Stomach (tissue), 9 donors: ENCODE results near the gene CNTFR. TPM values are rescaled to one million over a fixed set of nuclear protein-coding genes. Genes with fewer than 3 reads are reported as not detected.

ENCODE experiments used
- DNase-seq, 2 donors: peaks; one replicate each; pipeline versions ENCODE4 v3.0.0 to v3.0.0-alpha.2; 2013 to 2019
- H3K27ac ChIP-seq, 5 donors: fragments of 200-600 bp in 4 of 5; sonication (generic) in 4 of 5; one replicate each; pipeline ENCODE4 v1.5.1; 2013 to 2019; ENCODE audit warnings: mild to moderate bottlenecking in 1 of 5, moderate library complexity in 1 of 5
- H3K27me3 ChIP-seq, 3 donors: fragments of 200-600 bp; sonication (generic); one replicate each; pipeline ENCODE4 v1.5.1; 2017 to 2019; ENCODE audit warnings: mixed run types in 1 of 3
- H3K36me3 ChIP-seq, 4 donors: fragments of 200-600 bp; sonication (generic); 1 replicate in 3 of 4; 2 replicates in 1 of 4; pipeline ENCODE4 v1.5.1; 2016 to 2019
- H3K4me1 ChIP-seq, 4 donors: fragments of 200-600 bp; sonication (generic); one replicate each; pipeline ENCODE4 v1.5.1; 2016 to 2019
- H3K4me3 ChIP-seq, 4 donors: fragments of 200-600 bp; sonication (generic) in 3 of 4; one replicate each; pipeline ENCODE4 v1.5.1; 2016 to 2019; ENCODE audit warnings: mild to moderate bottlenecking in 1 of 4
- H3K9me3 ChIP-seq, 4 donors: fragments of 200-600 bp; sonication (generic); one replicate each; pipeline ENCODE4 v1.5.1; 2016 to 2019
- CTCF ChIP-seq, 7 experiments: fragments of 450-650 bp in 4 of 7; fragments of 200-600 bp in 3 of 7; sonication (generic) in 3 of 7; IDR thresholded peaks; one replicate each; pipeline ENCODE4 v1.5.1; 2016 to 2019; ENCODE audit warnings: antibody characterized with exemption in 7 of 7, control low read depth in 2 of 7, mild to moderate bottlenecking in 1 of 7
- EP300 ChIP-seq: sonication (generic); formaldehyde crosslinking; IDR thresholded peaks from one replicate; pipeline ENCODE4 v1.6.1; 2017; ENCODE audit warnings: antibody characterized with exemption
- POLR2A ChIP-seq, 4 donors: fragments of 450-650 bp; IDR thresholded peaks; one replicate each; pipeline ENCODE4 v1.6.1; 2016; ENCODE audit warnings: antibody characterized with exemption in 4 of 4, control low read depth in 2 of 4, mild to moderate bottlenecking in 1 of 4, moderate library complexity in 1 of 4
- POLR2AphosphoS5 ChIP-seq, 3 donors: sonication (generic); formaldehyde crosslinking; IDR thresholded peaks; one replicate each; pipeline ENCODE4 v1.6.1; 2016; ENCODE audit warnings: antibody characterized with exemption in 3 of 3
- WGBS, 5 donors: extraction: QIAGEN DNeasy Blood & Tissue Kit in 3 of 5; methylation state at CpG; one replicate each; pipeline versions ENCODE4 v1.1.5 to v1.1.7; 2013 to 2018; 5-methylcytosine and 5-hydroxymethylcytosine counted together
- intact Hi-C: fragments of 100-400 bp; cut with DNase I; formaldehyde crosslinking; loops from one replicate; pipeline ENCODE4 v1.15.1; 2023; ENCODE audit warnings: low total_unique reads
- polyA plus RNA-seq, 3 donors: library from polyadenylated mRNA; stranded (reverse); fragments of 200-250 nt; gene quantifications; one replicate each; pipeline ENCODE4 v1.2.3, GENCODE V29; 2013
- total RNA-seq, 5 donors: library from RNA; depleted of rRNA; stranded (reverse); fragments of >200 nt; gene quantifications; one replicate each; pipeline versions ENCODE4 v1.1.0 to v1.2.3, GENCODE V29; 2014 to 2016
- donor health status: healthy with polysubstance abuse.
- donor health status: Bipolar disorder and iron deficiency.
- donor health status: healthy.

CNTFR gene
- total and polyA plus RNA-seq, 8 donors: 2.2 to 15.8 (median 2.9) TPM; not detected in 1

DNA sequence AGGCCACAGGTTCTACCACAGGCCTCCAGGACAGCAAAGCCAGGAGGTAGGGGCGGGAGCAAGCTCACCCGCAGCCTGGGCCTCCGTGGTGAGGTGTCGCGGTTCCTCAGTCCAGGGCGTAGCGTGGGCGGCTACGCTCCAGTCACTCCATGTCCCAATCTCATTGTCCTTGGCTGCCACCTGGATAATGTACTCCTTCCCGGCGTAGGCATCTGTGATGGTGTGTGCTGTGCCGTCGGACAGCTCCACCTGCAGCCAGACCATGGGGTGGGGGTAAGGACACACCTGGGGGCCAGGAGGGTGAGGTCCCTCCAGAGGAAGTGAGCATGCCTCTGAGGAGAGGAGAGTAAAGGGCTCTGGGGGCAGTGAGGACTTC lies 36.9 kb downstream of the CNTFR start:
- intact Hi-C loops: loop anchor here (5.0 kb wide), 1 partner anchor 40 kb away; no protein-coding TSS in a partner anchor
- H3K27me3 ChIP-seq: peaks cover 0 to 38% (median 5%) of the 10 kb centered on the region in 3 donors
- no peak overlapping the region for H3K4me3 ChIP-seq
- H3K27ac ChIP-seq: no peak overlapping the region
- no peaks in the 10 kb centered on the region for H3K9me3 ChIP-seq
- DNase-seq: no peak
- no peak for TF ChIP-seq POLR2AphosphoS5 (IDR thresholded peaks at IDR 0.05)
- no peak for TF ChIP-seq CTCF (IDR thresholded peaks at IDR 0.05)
- no peak for TF ChIP-seq POLR2A (IDR thresholded peaks at IDR 0.05)
- TF ChIP-seq EP300: no peak
- peaks cover 0 to 6% (median 2%) of the 10 kb centered on the region in 4 donors for H3K4me1 ChIP-seq
- WGBS, 5 donors: 66 to 83% (median 78%) methylated on average over 9 to 13 of the region's 13 CpGs
- no peaks in the 10 kb centered on the region for H3K36me3 ChIP-seq

GRCh38 chr9:34551751-34552605 lies 37.5 kb downstream of the CNTFR start:
- Histone ChIP-seq H3K36me3 (no peaks in the 10 kb centered on the region), H3K4me1 (peaks cover 0 to 8% (median 4%) of the 10 kb centered on the region in 4 donors), H3K27ac (no peak overlapping the region), H3K27me3 (peaks cover 0 to 38% (median 10%) of the 10 kb centered on the region in 3 donors), H3K9me3 (no peaks in the 10 kb centered on the region), H3K4me3 (no peak overlapping the region)
- 79 to 87% (median 85%) methylated on average over 15 to 20 of the region's 20 CpGs for WGBS, 5 donors
- intact Hi-C loops: loop anchor here (5.0 kb wide), 1 partner anchor 40 kb away; no protein-coding TSS in a partner anchor
- no peak for DNase-seq
- TF ChIP-seq POLR2AphosphoS5 (IDR thresholded peaks at IDR 0.05): no peak
- no peak for TF ChIP-seq EP300
- TF ChIP-seq POLR2A (IDR thresholded peaks at IDR 0.05): no peak
- TF ChIP-seq CTCF (IDR thresholded peaks at IDR 0.05): no peak

GRCh38 chr9:34550681-34551270 lies 38.7 kb downstream of the CNTFR start:
- H3K36me3 ChIP-seq: no peaks in the 10 kb centered on the region
- intact Hi-C loops: loop anchor here (5.0 kb wide), 1 partner anchor 42 kb away; no protein-coding TSS in a partner anchor
- peaks cover 0 to 8% (median 4%) of the 10 kb centered on the region in 4 donors for H3K4me1 ChIP-seq
- no peaks in the 10 kb centered on the region for H3K9me3 ChIP-seq
- WGBS, 5 donors: 75 to 91% (median 81%) methylated on average over 5 of the region's 5 CpGs
- no peak for TF ChIP-seq POLR2A (IDR thresholded peaks at IDR 0.05)
- no peak for TF ChIP-seq POLR2AphosphoS5 (IDR thresholded peaks at IDR 0.05)
- no peak for TF ChIP-seq EP300
- no peak for TF ChIP-seq CTCF (IDR thresholded peaks at IDR 0.05)
- H3K4me3 ChIP-seq: no peak overlapping the region
- no peak for DNase-seq
- H3K27ac ChIP-seq: no peak overlapping the region
- peaks cover 0 to 38% (median 10%) of the 10 kb centered on the region in 3 donors for H3K27me3 ChIP-seq

DNA sequence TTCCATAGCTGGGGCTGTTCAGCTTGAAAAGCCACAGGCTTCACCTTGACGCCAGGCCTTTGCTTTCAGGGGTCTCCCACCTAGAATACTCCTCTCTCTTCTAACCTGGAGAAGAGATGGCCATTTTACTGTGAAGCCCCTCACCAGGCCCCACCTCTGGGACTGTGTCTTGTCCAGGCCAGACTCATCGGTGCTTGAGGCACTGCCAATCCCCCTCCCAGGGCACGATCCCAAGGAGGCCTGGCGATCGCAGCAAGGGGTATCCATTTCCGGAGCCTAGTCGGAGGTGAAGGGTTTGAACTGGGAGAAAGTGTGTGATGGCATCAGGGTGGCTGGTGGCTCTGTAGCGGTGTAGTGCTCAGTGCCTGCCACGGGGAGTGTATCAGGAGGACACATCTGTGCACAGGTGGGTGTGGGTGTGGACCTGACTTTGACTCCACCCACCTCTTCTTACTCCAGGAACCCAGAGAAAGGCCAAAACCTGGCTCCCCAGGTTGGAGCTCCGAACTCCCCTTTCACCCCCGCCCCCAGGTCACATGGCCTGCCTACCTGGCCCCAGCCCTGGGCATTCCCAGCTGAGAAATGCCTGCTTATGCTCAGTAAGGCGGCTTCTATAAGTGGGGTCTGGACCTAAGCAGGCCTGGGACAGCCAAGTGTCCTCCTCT lies 39.4 kb downstream of the CNTFR start:
- Histone ChIP-seq H3K4me3 (no peak overlapping the region), H3K4me1 (peaks cover 0 to 8% (median 4%) of the 10 kb centered on the region in 4 donors), H3K36me3 (no peaks in the 10 kb centered on the region), H3K9me3 (no peaks in the 10 kb centered on the region), H3K27me3 (peaks cover 0 to 32% (median 10%) of the 10 kb centered on the region in 3 donors), H3K27ac (no peak overlapping the region)
- intact Hi-C loops: loop anchor here (5.0 kb wide), 1 partner anchor 42 kb away; no protein-coding TSS in a partner anchor
- peak in 1 of 2 donors; percentile 19 for DNase-seq
- TF ChIP-seq CTCF (IDR thresholded peaks at IDR 0.05): no peak
- TF ChIP-seq POLR2A (IDR thresholded peaks at IDR 0.05): no peak
- TF ChIP-seq POLR2AphosphoS5 (IDR thresholded peaks at IDR 0.05): no peak
- TF ChIP-seq EP300: no peak
- 72 to 83% (median 81%) methylated on average over 6 to 12 of the region's 12 CpGs for WGBS, 5 donors
